PC-9 (cell line): ENCODE data around the gene AKAP13. TPM values are rescaled to one million over a fixed set of nuclear protein-coding genes. Genes with fewer than 3 reads are reported as not detected.
A peak's percentile ranks its signal among the peaks of the same experiment; 100 is the strongest.

Experiments used
- BruUV-seq: library from RNA; stranded (reverse); fragments of 400-500 nt; replicated peaks from 2 replicates; lab custom pipeline; 2021; lab: Mats Ljungman, UMichigan
- CTCF ChIA-PET: fragments of 300-600 bp; sonication (Branson Sonifier 250); formaldehyde crosslinking; loops from one replicate; lab custom pipeline; 2022; ENCODE audit warnings: antibody characterized with exemption; lab: Charles Lee
- POLR2A ChIA-PET: fragments of 300-600 bp; sonication (Branson Sonifier 250); formaldehyde crosslinking; loops from one replicate; lab custom pipeline; 2022; ENCODE audit warnings: antibody characterized with exemption; ENCODE audit not compliant: unreplicated experiment; lab: Charles Lee
- DNase-seq, 2 experiments: peaks; one replicate each; pipeline versions ENCODE4 v3.0.0 to v3.0.0-alpha.2; 2015 to 2022; ENCODE audit warnings: mixed read lengths in 1 of 2
- H2AFZ ChIP-seq: fragments of 200-600 bp; sonication (generic); 2 replicates; pipeline ENCODE4 v1.8.1; 2017; ENCODE audit warnings: antibody characterized with exemption
- H3F3A ChIP-seq: fragments of 200-600 bp; sonication (generic); 2 replicates; pipeline ENCODE4 v1.8.1; 2017; ENCODE audit warnings: antibody characterized with exemption, mild to moderate bottlenecking, low read depth; ENCODE audit not compliant: insufficient read depth
- H3K27ac ChIP-seq: fragments of 200-600 bp; sonication (generic); 2 replicates; pipeline ENCODE4 v1.6.1; 2016; ENCODE audit warnings: mixed run types
- H3K27me3 ChIP-seq: fragments of 200-600 bp; sonication (generic); 2 replicates; pipeline ENCODE4 v1.6.1; 2016; ENCODE audit warnings: low read depth, mixed run types; ENCODE audit not compliant: insufficient read depth
- H3K36me3 ChIP-seq: fragments of 200-600 bp; sonication (generic); 2 replicates; pipeline ENCODE4 v1.6.1; 2016; ENCODE audit warnings: low read depth, mixed run types
- H3K4me1 ChIP-seq: fragments of 200-600 bp; sonication (generic); replicated peaks from 2 replicates; pipeline ENCODE4 v1.6.1; 2016; ENCODE audit warnings: mixed run types; ENCODE audit not compliant: insufficient read depth
- H3K4me2 ChIP-seq: fragments of 200-600 bp; sonication (generic); 2 replicates; pipeline ENCODE4 v1.6.1; 2017; ENCODE audit warnings: mixed run types
- H3K4me3 ChIP-seq: fragments of 200-600 bp; sonication (generic); 2 replicates; pipeline ENCODE4 v1.6.1; 2016; ENCODE audit warnings: mixed run types
- H3K79me2 ChIP-seq: fragments of 200-600 bp; sonication (generic); 2 replicates; pipeline ENCODE4 v1.6.1; 2017; ENCODE audit warnings: low read depth, mixed run types
- H3K9me2 ChIP-seq: fragments of 200-600 bp; sonication (generic); 2 replicates; pipeline ENCODE4 v1.8.1; 2017; ENCODE audit warnings: mild to moderate bottlenecking; ENCODE audit not compliant: insufficient read depth
- H3K9me3 ChIP-seq: fragments of 200-600 bp; sonication (generic); 2 replicates; pipeline ENCODE4 v1.8.1; 2016; ENCODE audit warnings: low read depth; ENCODE audit not compliant: insufficient read depth
- H4K20me1 ChIP-seq: fragments of 200-600 bp; sonication (generic); 2 replicates; pipeline ENCODE4 v1.8.1; 2017; ENCODE audit not compliant: insufficient read depth
- EZH2 ChIP-seq: fragments of 200-600 bp; sonication (generic); IDR thresholded peaks from 2 replicates; pipeline ENCODE4 v1.8.0; 2017; ENCODE audit warnings: antibody characterized with exemption, low read depth
- intact Hi-C: fragments of 100-400 bp; cut with micrococcal nuclease; formaldehyde crosslinking; loops from one replicate; pipeline ENCODE4 v1.10.0; 2022; ENCODE audit not compliant: unreplicated experiment
- total RNA-seq: library from RNA; stranded (reverse); gene quantifications from 2 replicates; pipeline ENCODE4 v1.2.3, GENCODE V29; 2021
- TF ChIP-seq, protein P1 (sequence below): fragments of 200-600 bp; sonication (generic); conservative IDR thresholded peaks from 2 replicates; pipeline ENCODE4 v1.6.1; 2017; ENCODE audit warnings: mixed run types, antibody characterized with exemption, mild to moderate bottlenecking, moderate library complexity

Gene AKAP13
- total RNA-seq, 1 experiment from 2014 or later = 82.5 TPM

DNA sequence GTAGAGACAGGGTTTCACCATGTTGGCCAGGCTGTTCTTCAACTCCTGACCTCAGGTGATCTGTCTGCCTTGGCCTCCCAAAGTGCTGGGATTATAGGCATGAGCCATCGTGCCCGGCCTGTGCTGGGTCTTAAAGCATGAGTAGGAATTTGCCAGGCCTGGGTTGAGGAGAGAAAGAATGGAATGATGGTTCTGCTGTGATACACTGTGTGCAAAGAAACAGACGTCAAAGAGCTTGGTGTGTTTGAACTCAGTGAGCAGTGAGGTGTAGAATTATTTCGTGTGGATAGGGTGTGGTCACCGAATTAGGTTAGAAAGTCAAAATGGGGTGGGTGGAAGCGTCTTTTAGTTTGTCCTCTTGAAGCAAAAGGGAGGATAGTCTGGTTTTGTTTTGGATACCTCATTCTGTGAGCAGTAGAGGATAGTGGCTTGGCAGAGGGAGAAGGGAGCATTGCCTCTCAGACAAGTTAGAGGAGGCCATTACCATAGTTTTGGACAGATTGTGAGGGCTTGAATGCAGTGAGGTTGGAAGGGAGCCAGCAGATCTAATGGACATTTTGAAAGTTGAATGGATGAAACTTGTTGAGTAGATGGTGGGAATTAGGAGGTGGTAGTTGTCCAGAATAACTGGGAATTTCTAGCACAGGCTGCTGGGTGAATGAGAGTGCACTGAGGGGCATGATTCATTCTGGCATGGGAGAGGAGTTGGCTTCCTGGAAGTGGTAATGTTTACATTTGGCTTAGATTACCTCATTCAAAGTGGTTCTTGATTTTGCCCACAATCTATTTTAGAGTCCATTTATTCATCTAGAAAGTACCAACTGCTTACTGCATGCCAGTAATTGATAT, 27.2 kb downstream of the AKAP13 start:
- TF ChIP-seq, protein P1, sequence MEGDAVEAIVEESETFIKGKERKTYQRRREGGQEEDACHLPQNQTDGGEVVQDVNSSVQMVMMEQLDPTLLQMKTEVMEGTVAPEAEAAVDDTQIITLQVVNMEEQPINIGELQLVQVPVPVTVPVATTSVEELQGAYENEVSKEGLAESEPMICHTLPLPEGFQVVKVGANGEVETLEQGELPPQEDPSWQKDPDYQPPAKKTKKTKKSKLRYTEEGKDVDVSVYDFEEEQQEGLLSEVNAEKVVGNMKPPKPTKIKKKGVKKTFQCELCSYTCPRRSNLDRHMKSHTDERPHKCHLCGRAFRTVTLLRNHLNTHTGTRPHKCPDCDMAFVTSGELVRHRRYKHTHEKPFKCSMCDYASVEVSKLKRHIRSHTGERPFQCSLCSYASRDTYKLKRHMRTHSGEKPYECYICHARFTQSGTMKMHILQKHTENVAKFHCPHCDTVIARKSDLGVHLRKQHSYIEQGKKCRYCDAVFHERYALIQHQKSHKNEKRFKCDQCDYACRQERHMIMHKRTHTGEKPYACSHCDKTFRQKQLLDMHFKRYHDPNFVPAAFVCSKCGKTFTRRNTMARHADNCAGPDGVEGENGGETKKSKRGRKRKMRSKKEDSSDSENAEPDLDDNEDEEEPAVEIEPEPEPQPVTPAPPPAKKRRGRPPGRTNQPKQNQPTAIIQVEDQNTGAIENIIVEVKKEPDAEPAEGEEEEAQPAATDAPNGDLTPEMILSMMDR = no peak
- TF ChIP-seq EZH2 = no peak
- Histone ChIP-seq H3K4me3 (no peak overlapping the region), H3K27me3 (no peaks in the 10 kb centered on the region), H3K79me2 (peaks cover 100% of the 10 kb centered on the region), H3K36me3 (0 out of 2 replicates have a peak, but pooled peaks cover 5% of the 10 kb centered on the region), H3K4me2 (peak overlapping the region; percentile 48), H3K9me3 (peaks cover 7% of the 10 kb centered on the region; the same call in 1 of the 2 replicates), H3F3A (peaks cover 30% of the 10 kb centered on the region), H3K27ac (peak overlapping the region; percentile 76), H2AFZ (no peak overlapping the region), H3K4me1 (peaks cover 60% of the 10 kb centered on the region), H4K20me1 (peaks cover 3% of the 10 kb centered on the region; the same call in 1 of the 2 replicates), H3K9me2 (no peaks in the 10 kb centered on the region)
- POLR2A ChIA-PET = no interaction called here
- DNase-seq = peak; percentile 21 to 64
- CTCF ChIA-PET = no interaction called here
- intact Hi-C loops = no loop called here
- TSS peak; percentile 47 for BruUV-seq

DNA sequence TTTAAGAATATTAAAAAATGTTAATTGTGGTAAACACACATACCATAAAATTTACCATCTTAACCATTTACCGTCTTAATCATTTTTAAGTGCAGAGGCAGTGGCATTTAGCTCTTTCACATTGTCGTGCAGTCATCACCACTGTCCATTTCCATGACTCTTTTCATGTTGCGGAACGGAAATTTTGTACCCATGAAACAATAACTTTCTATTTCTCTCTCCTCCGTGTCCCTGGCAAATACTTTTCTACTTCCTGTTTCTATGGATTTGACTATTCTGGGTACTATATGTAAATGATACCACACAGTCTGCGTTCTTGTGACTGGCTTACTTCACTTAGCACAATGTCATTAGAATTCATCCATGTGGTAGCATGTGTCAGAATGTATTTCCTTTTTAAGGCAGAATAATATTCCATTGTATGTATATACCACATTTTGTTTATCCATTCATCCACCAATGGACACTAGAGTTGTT, 27.9 kb downstream of the AKAP13 start:
- TF ChIP-seq EZH2 = no peak
- TF ChIP-seq, protein P1 = no peak
- peaks cover 35% of the 10 kb centered on the region for H3F3A ChIP-seq
- no peak for DNase-seq
- POLR2A ChIA-PET = no interaction called here
- peak overlapping the region; percentile 48 for H3K4me2 ChIP-seq
- intact Hi-C loops = no loop called here
- no peaks in the 10 kb centered on the region for H3K9me2 ChIP-seq
- no TSS peak for BruUV-seq
- H3K4me1 ChIP-seq = peaks cover 66% of the 10 kb centered on the region
- H3K36me3 ChIP-seq = 0 out of 2 replicates have a peak, but pooled peaks cover 5% of the 10 kb centered on the region
- no peak overlapping the region for H3K4me3 ChIP-seq
- no peak overlapping the region for H2AFZ ChIP-seq
- peaks cover 7% of the 10 kb centered on the region; the same call in 1 of the 2 replicates for H3K9me3 ChIP-seq
- H3K79me2 ChIP-seq = peaks cover 100% of the 10 kb centered on the region
- peak overlapping the region; percentile 76 for H3K27ac ChIP-seq
- CTCF ChIA-PET = no interaction called here
- H3K27me3 ChIP-seq = no peaks in the 10 kb centered on the region
- H4K20me1 ChIP-seq = peaks cover 3% of the 10 kb centered on the region; the same call in 1 of the 2 replicates

DNA sequence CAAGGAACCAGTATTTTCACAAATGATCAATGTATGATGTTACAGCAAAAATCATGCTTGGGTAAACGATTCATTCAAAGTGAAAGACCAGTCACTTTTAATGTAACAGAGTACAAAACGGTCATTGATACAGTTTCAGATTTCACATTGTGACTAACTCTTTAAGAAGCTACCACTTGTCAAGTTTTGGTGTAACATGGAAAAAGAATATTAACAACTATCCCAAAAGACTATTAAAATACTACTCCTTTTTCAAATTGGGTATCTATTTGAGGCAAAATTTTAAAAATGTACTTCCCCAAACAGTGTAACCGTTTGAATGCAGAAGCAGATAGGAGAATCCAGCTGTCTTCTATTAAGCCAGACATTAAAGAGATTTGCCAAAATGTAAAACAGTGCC, 31.7 kb downstream of the AKAP13 start:
- H3K9me2 ChIP-seq = no peaks in the 10 kb centered on the region
- H3K9me3 ChIP-seq = peaks cover 7% of the 10 kb centered on the region; the same call in 1 of the 2 replicates
- no peaks in the 10 kb centered on the region for H3K27me3 ChIP-seq
- ChIA-PET CTCF (interaction anchor here (0.6 to 1.4 kb wide), 2 partner anchors 81 to 102 kb away, joined by 3 to 6 read pairs; no protein-coding TSS in a partner anchor), POLR2A (interaction anchor here (0.6 to 0.7 kb wide), 4 partner anchors 18 to 677 kb away, joined by 4 to 6 read pairs (median 4); partner anchors contain the start of gene AKAP13)
- intact Hi-C loops = loop anchor here (2.0 kb wide), 1 partner anchor 81 kb away; no protein-coding TSS in a partner anchor
- H3K36me3 ChIP-seq = no peaks in the 10 kb centered on the region
- peak in 1 of 2 experiments; percentile 68 for DNase-seq
- no peaks in the 10 kb centered on the region for H4K20me1 ChIP-seq
- H3F3A ChIP-seq = peaks cover 31% of the 10 kb centered on the region
- no TSS peak for BruUV-seq
- peak overlapping the region; percentile 30 for H3K4me2 ChIP-seq
- no peak overlapping the region for H2AFZ ChIP-seq
- H3K4me3 ChIP-seq = no peak overlapping the region
- peaks cover 57% of the 10 kb centered on the region for H3K4me1 ChIP-seq
- TF ChIP-seq EZH2 = no peak
- TF ChIP-seq, protein P1 = no peak
- peak overlapping the region; percentile 98 for H3K27ac ChIP-seq
- H3K79me2 ChIP-seq = peaks cover 96% of the 10 kb centered on the region
